Urothelium cell line (cell line): ENCODE results near the gene BRME1.
A peak's percentile ranks its signal among the peaks of the same experiment; 100 is the strongest.

Source experiments
- DNase-seq: peaks from one replicate; pipeline ENCODE4 v3.0.0; 2011; ENCODE audit warnings: low spot score, mixed read lengths
- FAIRE-seq: peaks from 2 replicates; lab custom pipeline; 2011; peaks lifted over from hg19 to GRCh38; lab: Jason Lieb, UNC

Gene BRME1

GRCh38 chr19:13833330-13834243 is 72.3 kb downstream of the BRME1 start:
- no peak for FAIRE-seq

More at GRCh38 chr19:13833330-13834243, 72.3 kb downstream of the BRME1 start:
- DNase-seq: peak; percentile 81
